ENCODE results near the gene SLC39A11.

The SLC39A11 gene

DNA sequence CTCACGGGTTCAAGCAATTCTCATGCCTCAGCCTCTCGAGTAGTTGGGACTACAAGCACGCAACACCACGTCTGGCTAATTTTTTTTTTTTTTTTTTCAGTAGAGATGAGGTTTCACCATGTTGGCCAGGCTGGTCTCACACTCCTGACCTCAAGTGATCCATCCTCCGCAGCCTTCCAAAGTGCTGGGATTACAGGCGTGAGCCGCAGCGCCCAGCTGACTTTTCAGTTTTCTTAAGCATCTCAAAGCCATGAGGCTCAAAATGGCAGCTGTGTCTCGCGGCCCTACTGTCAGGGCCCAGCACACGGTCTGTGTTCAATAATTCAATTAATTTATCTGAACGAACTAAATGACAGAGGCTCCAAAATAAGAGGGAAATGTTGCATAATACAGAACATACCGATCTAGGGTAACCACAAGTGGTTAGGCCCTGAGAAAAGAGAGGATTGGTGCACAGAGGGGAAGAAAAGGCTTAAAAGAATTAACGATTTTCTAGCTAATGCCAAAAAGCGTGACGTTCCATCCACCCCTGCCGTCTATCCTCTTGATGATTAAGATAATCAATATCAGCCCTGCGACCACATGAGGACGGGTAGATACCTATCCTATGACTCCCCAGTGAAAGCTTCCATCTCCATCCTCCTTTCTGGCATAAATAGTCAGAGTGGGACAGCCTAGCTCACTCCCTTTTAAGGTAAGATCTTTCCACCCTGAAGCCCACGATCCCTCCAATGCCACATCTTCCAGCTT, 136.9 kb downstream of the SLC39A11 start:
- TF ChIP-seq GABPA (IDR thresholded peaks at IDR 0.05; ENCODE audit: low read depth) = no peak
- no peak for TF ChIP-seq SPI1 (IDR thresholded peaks at IDR 0.05; ENCODE audit: borderline replicate concordance, low read depth)
- TF ChIP-seq, protein P1, sequence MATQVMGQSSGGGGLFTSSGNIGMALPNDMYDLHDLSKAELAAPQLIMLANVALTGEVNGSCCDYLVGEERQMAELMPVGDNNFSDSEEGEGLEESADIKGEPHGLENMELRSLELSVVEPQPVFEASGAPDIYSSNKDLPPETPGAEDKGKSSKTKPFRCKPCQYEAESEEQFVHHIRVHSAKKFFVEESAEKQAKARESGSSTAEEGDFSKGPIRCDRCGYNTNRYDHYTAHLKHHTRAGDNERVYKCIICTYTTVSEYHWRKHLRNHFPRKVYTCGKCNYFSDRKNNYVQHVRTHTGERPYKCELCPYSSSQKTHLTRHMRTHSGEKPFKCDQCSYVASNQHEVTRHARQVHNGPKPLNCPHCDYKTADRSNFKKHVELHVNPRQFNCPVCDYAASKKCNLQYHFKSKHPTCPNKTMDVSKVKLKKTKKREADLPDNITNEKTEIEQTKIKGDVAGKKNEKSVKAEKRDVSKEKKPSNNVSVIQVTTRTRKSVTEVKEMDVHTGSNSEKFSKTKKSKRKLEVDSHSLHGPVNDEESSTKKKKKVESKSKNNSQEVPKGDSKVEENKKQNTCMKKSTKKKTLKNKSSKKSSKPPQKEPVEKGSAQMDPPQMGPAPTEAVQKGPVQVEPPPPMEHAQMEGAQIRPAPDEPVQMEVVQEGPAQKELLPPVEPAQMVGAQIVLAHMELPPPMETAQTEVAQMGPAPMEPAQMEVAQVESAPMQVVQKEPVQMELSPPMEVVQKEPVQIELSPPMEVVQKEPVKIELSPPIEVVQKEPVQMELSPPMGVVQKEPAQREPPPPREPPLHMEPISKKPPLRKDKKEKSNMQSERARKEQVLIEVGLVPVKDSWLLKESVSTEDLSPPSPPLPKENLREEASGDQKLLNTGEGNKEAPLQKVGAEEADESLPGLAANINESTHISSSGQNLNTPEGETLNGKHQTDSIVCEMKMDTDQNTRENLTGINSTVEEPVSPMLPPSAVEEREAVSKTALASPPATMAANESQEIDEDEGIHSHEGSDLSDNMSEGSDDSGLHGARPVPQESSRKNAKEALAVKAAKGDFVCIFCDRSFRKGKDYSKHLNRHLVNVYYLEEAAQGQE (IDR thresholded peaks at IDR 0.05; ENCODE audit: insufficient replicate concordance, low read depth) = no peak
- no peak for TF ChIP-seq POLR2AphosphoS5 (IDR thresholded peaks at IDR 0.05; ENCODE audit: low read depth)
- TF ChIP-seq, protein P2, sequence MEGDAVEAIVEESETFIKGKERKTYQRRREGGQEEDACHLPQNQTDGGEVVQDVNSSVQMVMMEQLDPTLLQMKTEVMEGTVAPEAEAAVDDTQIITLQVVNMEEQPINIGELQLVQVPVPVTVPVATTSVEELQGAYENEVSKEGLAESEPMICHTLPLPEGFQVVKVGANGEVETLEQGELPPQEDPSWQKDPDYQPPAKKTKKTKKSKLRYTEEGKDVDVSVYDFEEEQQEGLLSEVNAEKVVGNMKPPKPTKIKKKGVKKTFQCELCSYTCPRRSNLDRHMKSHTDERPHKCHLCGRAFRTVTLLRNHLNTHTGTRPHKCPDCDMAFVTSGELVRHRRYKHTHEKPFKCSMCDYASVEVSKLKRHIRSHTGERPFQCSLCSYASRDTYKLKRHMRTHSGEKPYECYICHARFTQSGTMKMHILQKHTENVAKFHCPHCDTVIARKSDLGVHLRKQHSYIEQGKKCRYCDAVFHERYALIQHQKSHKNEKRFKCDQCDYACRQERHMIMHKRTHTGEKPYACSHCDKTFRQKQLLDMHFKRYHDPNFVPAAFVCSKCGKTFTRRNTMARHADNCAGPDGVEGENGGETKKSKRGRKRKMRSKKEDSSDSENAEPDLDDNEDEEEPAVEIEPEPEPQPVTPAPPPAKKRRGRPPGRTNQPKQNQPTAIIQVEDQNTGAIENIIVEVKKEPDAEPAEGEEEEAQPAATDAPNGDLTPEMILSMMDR (IDR thresholded peaks at IDR 0.05; ENCODE audit: insufficient read depth, low read length) = no peak

DNA sequence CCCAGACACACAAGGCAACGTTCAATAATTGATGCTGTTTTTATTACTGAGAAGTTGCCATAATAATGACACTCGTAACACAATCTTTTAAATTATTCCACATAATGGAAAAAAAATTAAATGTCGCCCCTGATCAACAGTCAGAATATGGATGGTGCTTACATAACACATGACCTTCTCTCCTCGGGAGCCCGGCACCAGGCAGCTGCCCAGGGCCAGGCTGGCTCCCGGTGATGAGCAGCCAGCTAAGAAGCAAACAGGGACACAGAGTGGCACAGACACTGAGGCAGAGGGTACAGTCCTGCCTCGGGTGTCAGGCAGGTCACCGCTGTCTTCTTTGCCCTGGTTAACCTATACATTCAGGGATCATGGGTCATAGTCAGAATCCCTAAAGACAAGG, 137.9 kb downstream of the SLC39A11 start:
- DNase-seq (ENCODE audit: low read depth in 1 of 2, low spot score in 1 of 2) = no peak
- TF ChIP-seq, protein P1 (IDR thresholded peaks at IDR 0.05; ENCODE audit: insufficient replicate concordance, low read depth) = no peak
- TF ChIP-seq GABPA (IDR thresholded peaks at IDR 0.05; ENCODE audit: low read depth) = no peak
- no peak for TF ChIP-seq SPI1 (IDR thresholded peaks at IDR 0.05; ENCODE audit: borderline replicate concordance, low read depth)
- no peak for TF ChIP-seq POLR2AphosphoS5 (IDR thresholded peaks at IDR 0.05; ENCODE audit: low read depth)
- TF ChIP-seq, protein P2 (IDR thresholded peaks at IDR 0.05; ENCODE audit: insufficient read depth, low read length) = no peak
- Histone ChIP-seq H3K27ac (replicated peaks) (no peak overlapping the region), H3K4me3 (replicated peaks; ENCODE audit: insufficient read depth, low read length) (no peak overlapping the region), H3K27me3 (ENCODE audit: insufficient read depth, poor library complexity, severe bottlenecking) (no peaks in the 10 kb centered on the region)

More for the DNA sequence above, 136.9 kb downstream of the SLC39A11 start:
- H3K27ac ChIP-seq (replicated peaks) = no peak overlapping the region
- DNase-seq (ENCODE audit: low read depth in 1 of 2, low spot score in 1 of 2) = no peak
- H3K4me3 ChIP-seq (replicated peaks; ENCODE audit: insufficient read depth, low read length) = no peak overlapping the region
- no peaks in the 10 kb centered on the region for H3K27me3 ChIP-seq (ENCODE audit: insufficient read depth, poor library complexity, severe bottlenecking)

DNA sequence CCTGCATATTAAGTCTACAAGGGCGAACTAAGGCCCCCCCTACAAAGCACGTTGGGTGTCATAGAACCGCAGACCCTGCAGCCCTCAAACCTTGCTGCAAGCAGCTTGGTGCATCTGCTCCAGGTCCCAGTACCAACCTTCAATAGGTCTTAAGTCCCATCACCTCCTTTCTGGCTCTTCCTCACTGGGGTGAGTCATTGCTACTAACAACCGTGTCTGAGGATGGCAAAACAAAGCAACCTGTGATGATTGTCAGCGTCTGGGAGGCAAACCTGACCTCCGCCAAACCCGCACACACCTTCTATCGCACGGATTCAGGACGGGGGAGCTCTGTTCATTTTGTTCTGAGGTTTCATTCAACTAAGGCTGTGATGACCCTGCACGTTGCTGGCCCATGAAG, 138.9 kb downstream of the SLC39A11 start:
- Histone ChIP-seq H3K27me3 (ENCODE audit: insufficient read depth, poor library complexity, severe bottlenecking) (no peaks in the 10 kb centered on the region), H3K27ac (replicated peaks) (no peak overlapping the region), H3K4me3 (replicated peaks; ENCODE audit: insufficient read depth, low read length) (no peak overlapping the region)
- TF ChIP-seq GABPA (IDR thresholded peaks at IDR 0.05; ENCODE audit: low read depth) (no peak), POLR2AphosphoS5 (IDR thresholded peaks at IDR 0.05; ENCODE audit: low read depth) (no peak), SPI1 (IDR thresholded peaks at IDR 0.05; ENCODE audit: borderline replicate concordance, low read depth) (no peak)
- TF ChIP-seq, protein P2 (IDR thresholded peaks at IDR 0.05; ENCODE audit: insufficient read depth, low read length) = no peak
- TF ChIP-seq, protein P1 (IDR thresholded peaks at IDR 0.05; ENCODE audit: insufficient replicate concordance, low read depth) = no peak
- no peak for DNase-seq (ENCODE audit: low read depth in 1 of 2, low spot score in 1 of 2)

Data from HL-60 (cell line).